Measurements from ENCODE around the gene ALDH9A1. TPM values are rescaled to one million over a fixed set of nuclear protein-coding genes. Genes with fewer than 3 reads are reported as not detected.
"Not testable (repeated sequence)": the region's sequence is repeated elsewhere in the genome, so short reads cannot be mapped to it uniquely, and the experiment has no call there.

Gene ALDH9A1
- total and polyA plus RNA-seq, 2 donors (not counting 3 experiments of a cell fraction or from before 2014, with no cell fraction given) = 25.5 to 47.4 TPM

- dilution Hi-C loops (cut with MboI; ENCODE audit: extremely low pct_ligation_motif_present, low sequenced_read_pairs); intact Hi-C loops (cut with micrococcal nuclease); POLR2A ChIA-PET; DNase-seq (ENCODE audit: low read depth, low spot score); H3K4me1 ChIP-seq (ENCODE audit: control insufficient read depth, extremely low read depth, insufficient read depth, low read length); BruUV-seq (replicated peaks); H3K9me3 ChIP-seq (replicated peaks; ENCODE audit: control insufficient read depth, insufficient read depth, low read length); H2AFZ ChIP-seq (ENCODE audit: low read depth, low read length); H3K9ac ChIP-seq (replicated peaks; ENCODE audit: extremely low read depth, insufficient read depth, low read length); H3K9me1 ChIP-seq (replicated peaks; ENCODE audit: control insufficient read depth, extremely low read depth, insufficient read depth, low read length); H3K4me2 ChIP-seq (ENCODE audit: insufficient read depth, low read length); H3K4me3 ChIP-seq (replicated peaks in 1 of 3; ENCODE audit: insufficient read depth in 1 of 3, low read depth in 1 of 3, low read length in 3 of 3); H3K27me3 ChIP-seq (ENCODE audit: control insufficient read depth in 2 of 2, insufficient read depth in 2 of 2, low read length in 2 of 2); H3K79me2 ChIP-seq (ENCODE audit: control insufficient read depth, insufficient read depth, low read length); H3K27ac ChIP-seq (ENCODE audit: insufficient read depth, low read depth, low read length); H4K20me1 ChIP-seq (replicated peaks; ENCODE audit: control insufficient read depth, extremely low read depth, insufficient read depth, low read length); FAIRE-seq: not testable (repeated sequence)
- CTCF ChIA-PET = interaction anchor here (2.5 kb wide), 1 partner anchor 17 kb away, joined by 9 read pairs; the partner anchor contains the start of gene ALDH9A1
- peaks cover 6 to 10% of the 10 kb centered on the region in 2 experiments for H3K36me3 ChIP-seq (ENCODE audit: control insufficient read depth in 2 of 2, extremely low read depth in 1 of 2, insufficient read depth in 2 of 2, low read length in 2 of 2)
These were observed 17.6 kb downstream of the ALDH9A1 start for GRCh38 chr1:165680773-165681172.

- H3K36me3 ChIP-seq (ENCODE audit: control insufficient read depth in 2 of 2, extremely low read depth in 1 of 2, insufficient read depth in 2 of 2, low read length in 2 of 2) = peaks cover 6 to 10% of the 10 kb centered on the region in 2 experiments
- no peaks in the 10 kb centered on the region for H3K9me1 ChIP-seq (replicated peaks; ENCODE audit: control insufficient read depth, extremely low read depth, insufficient read depth, low read length)
- H3K27ac ChIP-seq (ENCODE audit: insufficient read depth, low read depth, low read length) = no peak overlapping the region
- no peaks in the 10 kb centered on the region for H3K27me3 ChIP-seq (ENCODE audit: control insufficient read depth in 2 of 2, insufficient read depth in 2 of 2, low read length in 2 of 2)
- peaks cover 2% of the 10 kb centered on the region for H3K79me2 ChIP-seq (ENCODE audit: control insufficient read depth, insufficient read depth, low read length)
- H4K20me1 ChIP-seq (replicated peaks; ENCODE audit: control insufficient read depth, extremely low read depth, insufficient read depth, low read length) = no peaks in the 10 kb centered on the region
- no peak overlapping the region for H3K4me2 ChIP-seq (ENCODE audit: insufficient read depth, low read length)
- H3K9ac ChIP-seq (replicated peaks; ENCODE audit: extremely low read depth, insufficient read depth, low read length) = no peak overlapping the region
- DNase-seq (ENCODE audit: low read depth, low spot score) (no peak), FAIRE-seq (no peak)
- CTCF ChIA-PET = no interaction called here
- no peak for TF ChIP-seq CTCF (IDR thresholded peaks at IDR 0.05; ENCODE audit: extremely low read depth in 1 of 2, insufficient read depth in 1 of 2, low read depth in 1 of 2, low read length in 2 of 2)
- POLR2A ChIA-PET = no interaction called here
- BruUV-seq (replicated peaks) = no TSS peak
- no peak overlapping the region for H2AFZ ChIP-seq (ENCODE audit: low read depth, low read length)
- intact Hi-C loops (cut with micrococcal nuclease) = no loop called here
- dilution Hi-C loops (cut with MboI; ENCODE audit: extremely low pct_ligation_motif_present, low sequenced_read_pairs) = no loop called here
- no peaks in the 10 kb centered on the region for H3K9me3 ChIP-seq (replicated peaks; ENCODE audit: control insufficient read depth, insufficient read depth, low read length)
- H3K4me1 ChIP-seq (ENCODE audit: control insufficient read depth, extremely low read depth, insufficient read depth, low read length) = peaks cover 10% of the 10 kb centered on the region
- no peak overlapping the region for H3K4me3 ChIP-seq (replicated peaks in 1 of 3; ENCODE audit: insufficient read depth in 1 of 3, low read depth in 1 of 3, low read length in 3 of 3)
These were observed 18.1 kb downstream of the ALDH9A1 start for GRCh38 chr1:165680303-165680702.

All from endothelial cell of umbilical vein (primary cell).